ENCODE results near the gene SIAH2.

SIAH2 gene

GRCh38 chr3:150733373-150733935 lies 29.5 kb downstream of the SIAH2 start:
- no peak for DNase-seq

GRCh38 chr3:150729682-150730360 lies 33.1 kb downstream of the SIAH2 start:
- no peak for DNase-seq

GRCh38 chr3:150727653-150728502 lies 35.1 kb downstream of the SIAH2 start:
- no peak for DNase-seq

DNA sequence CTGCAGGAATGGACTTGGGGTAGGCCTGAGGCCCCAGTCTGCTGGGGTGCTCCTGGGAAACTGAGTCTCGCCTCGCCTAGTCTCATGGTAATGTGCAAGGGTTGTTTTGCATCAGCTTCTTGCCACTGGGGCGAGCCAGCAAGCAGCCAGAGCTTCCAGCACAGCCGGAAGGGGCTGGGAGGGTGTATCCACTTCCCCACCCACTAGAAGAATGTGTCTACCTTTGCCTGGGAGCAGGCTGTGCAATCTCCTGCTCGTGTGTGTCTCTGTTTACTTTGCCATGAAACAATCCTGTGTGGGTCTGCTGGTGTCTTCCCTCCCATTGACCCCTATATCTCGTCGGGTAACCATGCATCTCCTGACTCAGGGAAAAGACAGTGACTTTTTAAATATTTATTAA lies 37.4 kb downstream of the SIAH2 start:
- no peak for DNase-seq

DNA sequence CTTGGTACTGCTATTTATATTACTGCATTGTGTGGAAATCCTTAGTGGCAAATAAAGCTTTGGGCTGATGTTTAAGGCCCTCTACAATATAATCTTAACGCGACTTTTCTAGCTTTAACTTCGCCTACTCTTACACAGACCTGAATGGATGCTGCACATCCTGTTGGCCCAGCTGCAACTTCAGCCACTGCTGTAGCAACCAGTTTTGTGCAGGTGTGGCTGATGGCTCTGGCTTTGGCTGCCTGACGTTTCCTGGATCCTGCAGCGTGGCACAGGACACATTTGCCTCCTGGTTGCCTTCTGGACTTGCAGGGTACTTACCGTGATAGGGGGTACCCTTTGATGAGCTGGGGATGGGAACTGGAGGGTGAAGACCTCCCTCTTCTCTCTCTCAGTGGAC lies 39.0 kb downstream of the SIAH2 start:
- DNase-seq, result no peak

DNA sequence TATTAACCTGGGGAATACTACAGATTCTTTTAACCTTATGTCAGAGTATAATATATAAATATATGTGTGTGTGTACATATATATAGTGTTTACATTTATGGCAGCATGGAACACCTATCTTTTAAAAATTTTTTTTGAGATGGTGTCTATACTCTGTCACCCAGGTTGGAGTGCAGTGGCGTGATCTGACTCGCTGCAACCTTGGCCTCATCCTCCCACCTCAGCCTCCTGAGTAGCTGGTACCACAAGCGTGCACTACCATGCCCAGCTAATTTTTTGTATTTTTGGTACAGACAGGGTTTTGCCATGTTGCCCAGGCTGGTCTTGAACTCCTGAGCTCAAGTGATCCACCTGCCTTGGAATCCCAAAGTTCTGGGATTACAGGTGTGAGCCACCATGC lies 40.7 kb downstream of the SIAH2 start:
- peak; percentile 31 for DNase-seq

GRCh38 chr3:150721285-150722130 lies 41.5 kb downstream of the SIAH2 start:
- DNase-seq, result no peak

GRCh38 chr3:150720444-150720843 lies 42.5 kb downstream of the SIAH2 start:
- no peak for DNase-seq

GRCh38 chr3:150710097-150710496 lies 52.9 kb downstream of the SIAH2 start:
- no peak for DNase-seq

DNA sequence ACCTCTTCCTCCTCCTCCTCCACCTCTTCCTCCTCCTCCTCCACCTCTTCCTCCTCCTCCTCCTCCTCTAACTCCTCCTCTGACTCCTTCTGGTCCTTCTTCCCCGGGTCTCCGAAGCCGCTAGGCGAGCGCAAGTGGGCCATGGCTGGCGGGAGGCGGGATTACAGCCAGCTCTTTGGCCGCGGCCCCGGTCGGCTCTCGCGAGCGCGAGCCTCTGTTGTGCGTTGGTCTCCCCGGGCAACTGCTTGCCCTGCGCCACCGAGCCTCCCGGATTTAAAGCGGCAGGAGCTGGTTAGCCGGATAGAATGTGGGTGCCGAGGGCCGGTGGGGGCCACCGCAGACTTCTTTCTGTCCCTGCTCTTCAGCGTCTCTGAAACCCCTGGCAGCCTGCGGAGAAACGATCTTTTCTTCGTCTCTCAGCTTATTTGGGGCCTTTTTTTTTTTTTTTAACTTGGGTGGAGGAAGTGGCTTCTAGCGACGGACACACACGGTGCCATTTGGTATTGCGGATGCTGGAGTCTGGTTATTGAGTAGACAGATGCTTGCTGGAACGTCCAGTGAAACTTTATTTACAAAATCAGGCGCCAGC lies 59.1 kb downstream of the SIAH2 start, which contains the start of gene ERICH6:
TSS of gene ERICH6 (minus strand) at position 165 of the 589 bp plus-strand sequence. CDS start at position 143, 22 bp downstream.
- DNase-seq, result peak; percentile 90

DNA sequence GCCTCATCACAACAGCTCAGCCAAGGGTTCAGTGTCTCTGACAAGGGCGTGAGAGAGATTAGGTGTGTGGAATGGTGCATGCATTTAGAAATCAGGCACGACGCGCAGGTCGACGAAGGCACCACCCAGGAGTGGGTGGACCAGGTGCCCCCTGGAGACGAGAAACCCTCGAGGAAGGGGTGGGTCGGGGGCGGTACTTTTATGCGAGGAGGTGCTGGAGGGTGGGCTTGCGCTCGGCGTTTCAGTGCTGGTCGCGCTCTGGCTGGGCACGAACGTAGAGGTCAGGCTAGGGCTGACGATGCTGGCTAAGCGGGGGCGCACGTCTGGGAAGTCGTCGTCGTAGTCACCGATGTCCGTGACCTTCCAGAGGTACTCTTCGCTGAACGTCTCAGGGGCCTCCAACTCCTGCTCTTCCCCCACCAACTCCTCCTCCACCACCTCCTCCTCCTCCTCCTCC lies 59.6 kb downstream of the SIAH2 start:
- no peak for DNase-seq

DNA sequence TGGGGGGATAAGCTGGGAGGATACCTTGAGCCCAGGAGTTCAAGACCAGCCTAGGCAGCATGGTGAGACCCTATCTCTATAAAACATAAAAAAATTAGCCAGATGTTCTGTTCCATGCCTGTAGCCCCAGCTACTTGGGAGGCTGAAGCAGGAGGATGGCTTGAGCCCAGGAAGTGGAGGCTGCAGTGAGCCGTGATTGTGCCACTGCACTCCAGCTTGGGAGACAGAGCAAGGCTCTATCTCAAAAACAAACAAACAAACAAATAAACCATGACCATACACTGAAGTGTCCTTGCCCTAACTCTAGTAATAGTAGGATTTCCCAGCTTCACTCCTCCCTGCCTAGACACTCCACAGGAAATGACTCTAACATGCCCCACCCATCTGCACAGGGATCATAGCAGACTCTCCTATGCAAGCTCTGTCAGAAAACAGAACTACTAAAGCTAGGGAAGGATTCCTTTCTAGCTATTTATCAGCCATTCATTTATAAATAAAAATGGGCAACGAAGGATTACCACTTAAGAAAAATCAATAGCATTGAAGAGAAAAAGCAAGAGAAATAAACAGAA lies 63.8 kb downstream of the SIAH2 start:
- DNase-seq, result no peak

DNA sequence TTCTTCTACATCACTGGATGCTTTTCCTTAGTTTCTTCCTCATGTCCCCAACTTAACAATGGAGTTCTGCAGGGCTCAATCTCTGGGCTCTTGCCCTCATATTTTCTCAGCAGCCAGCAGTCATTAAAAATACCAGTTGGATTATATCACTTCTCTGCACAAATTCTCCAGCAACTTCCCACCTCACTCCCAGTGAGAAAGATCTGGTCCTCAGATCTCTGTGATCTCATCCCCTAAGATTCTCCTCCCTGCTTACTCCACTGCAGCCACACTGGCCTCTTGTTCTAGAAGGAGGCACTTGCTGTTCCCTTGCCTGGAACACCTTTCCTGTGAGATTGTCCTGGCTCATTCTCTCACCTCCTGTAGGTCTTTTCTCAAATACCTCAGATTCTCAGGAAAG lies 65.3 kb downstream of the SIAH2 start:
- DNase-seq, result no peak

DNA sequence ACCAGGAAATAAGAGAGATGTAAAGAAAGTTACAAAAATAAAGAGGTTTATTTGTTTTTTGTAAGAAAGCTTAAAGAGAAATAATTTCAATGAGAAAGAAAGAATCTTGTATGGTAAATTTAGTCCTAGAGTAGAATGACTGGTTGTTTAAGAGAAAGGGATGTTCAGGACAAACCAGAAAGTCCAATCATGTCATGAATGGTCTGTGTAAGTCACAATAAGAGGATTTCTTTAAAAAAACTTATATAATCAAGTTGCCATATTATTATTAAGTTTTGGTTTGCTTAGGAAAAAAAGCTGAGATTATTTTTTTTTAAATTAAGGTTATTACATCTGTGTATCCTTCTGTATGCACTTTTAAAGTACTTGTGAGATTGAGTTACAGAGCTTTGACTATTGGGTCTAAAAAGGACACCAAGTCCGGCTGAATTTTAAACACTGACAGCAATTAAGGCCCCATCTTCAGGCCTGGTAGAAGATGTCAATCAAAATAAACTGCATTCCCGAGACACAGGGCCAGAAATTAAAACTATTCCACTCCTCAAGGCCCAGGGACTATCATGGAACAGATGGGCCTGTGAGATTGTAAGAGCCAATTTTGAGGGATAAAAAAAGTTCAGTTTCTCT lies 71.4 kb downstream of the SIAH2 start:
- no peak for DNase-seq

Data from stimulated activated CD4-positive, alpha-beta T cell treated with anti-CD3 and anti-CD28 coated beads, Interleukin-15, amount 100 ng/mL, for 24 hours (primary cell).